CD4-positive, alpha-beta T cell (primary cell): ENCODE measurements around the gene ZNF100. TPM values are rescaled to one million over a fixed set of nuclear protein-coding genes. Genes with fewer than 3 reads are reported as not detected.
"Not testable (repeated sequence)": the region's sequence is repeated elsewhere in the genome, so short reads cannot be mapped to it uniquely, and the experiment has no call there.

ENCODE experiments used
- ATAC-seq: fragments of 200-7000 bp; cut with Tn5 transposase; one replicate; pipeline ENCODE4 v1.10.0; 2022; ENCODE audit warnings: mild to moderate bottlenecking; ENCODE audit not compliant: poor library complexity
- CTCF ChIA-PET: fragments of 350-600 bp; sonication (Branson Sonifier 250); formaldehyde crosslinking; loops from one replicate; lab custom pipeline; 2021; ENCODE audit warnings: antibody characterized with exemption, inconsistent platforms; lab: Charles Lee
- POLR2A ChIA-PET: fragments of 350-600 bp; sonication (Branson Sonifier 250); formaldehyde crosslinking; loops from one replicate; lab custom pipeline; 2021; ENCODE audit warnings: antibody characterized with exemption, inconsistent platforms; lab: Charles Lee
- DNase-seq, 14 experiments: peaks; one replicate each; pipeline ENCODE4 v3.0.0-alpha.2; 2013 to 2020; ENCODE audit warnings: mixed read lengths in 2 of 14
- H3K27ac ChIP-seq, 2 donors: one replicate each; pipeline versions ENCODE4 v1.5.1 to v1.7.0; 2013; ENCODE audit warnings: low read length in 2 of 2, low read depth in 1 of 2, mild to moderate bottlenecking in 1 of 2
- H3K27me3 ChIP-seq, 2 experiments: 1 replicate in 1 of 2; 2 replicates in 1 of 2; pipeline versions ENCODE4 v1.6.1 to v1.7.0; 2013; ENCODE audit warnings: low read length in 2 of 2, control low read depth in 1 of 2, mild to moderate bottlenecking in 1 of 2, moderate library complexity in 1 of 2; ENCODE audit not compliant: insufficient read depth in 2 of 2, control insufficient read depth in 1 of 2
- H3K36me3 ChIP-seq: one replicate; pipeline ENCODE4 v1.6.1; 2013; ENCODE audit warnings: low read length, control low read depth; ENCODE audit not compliant: insufficient read depth
- H3K4me1 ChIP-seq: one replicate; pipeline ENCODE4 v1.6.1; 2013; ENCODE audit warnings: low read length, control low read depth; ENCODE audit not compliant: insufficient read depth
- H3K4me3 ChIP-seq: one replicate; pipeline ENCODE4 v1.5.1; 2013; ENCODE audit warnings: mild to moderate bottlenecking, low read length, moderate library complexity
- H3K9me3 ChIP-seq, 2 experiments: 1 replicate in 1 of 2; 2 replicates in 1 of 2; pipeline versions ENCODE4 v1.6.1 to v1.7.0; 2013; ENCODE audit warnings: low read length in 2 of 2, mild to moderate bottlenecking in 2 of 2, control low read depth in 1 of 2, moderate library complexity in 1 of 2; ENCODE audit not compliant: control insufficient read depth in 1 of 2, insufficient read depth in 1 of 2
- H3K27ac Mint-ChIP-seq: one replicate; pipeline ENCODE4 v1.8.0; 2020; ENCODE audit warnings: mixed read lengths
- H3K27me3 Mint-ChIP-seq: one replicate; pipeline ENCODE4 v1.8.0; 2021; ENCODE audit warnings: mixed read lengths
- H3K36me3 Mint-ChIP-seq: one replicate; pipeline ENCODE4 v1.8.0; 2021; ENCODE audit warnings: low read depth, mixed read lengths
- H3K4me1 Mint-ChIP-seq: one replicate; pipeline ENCODE4 v1.8.0; 2021; ENCODE audit warnings: low read depth, mixed read lengths
- H3K4me3 Mint-ChIP-seq: one replicate; pipeline ENCODE4 v1.8.0; 2020; ENCODE audit warnings: mild to moderate bottlenecking, mixed read lengths
- H3K9me3 Mint-ChIP-seq: one replicate; pipeline ENCODE4 v1.8.0; 2020; ENCODE audit warnings: mixed read lengths
- CTCF ChIP-seq: fragments of 200-600 bp; IDR thresholded peaks from one replicate; pipeline ENCODE4 v1.8.0; 2022; ENCODE audit warnings: antibody characterized with exemption, mild to moderate bottlenecking
- intact Hi-C, 2 experiments: fragments of 100-400 bp; cut with DNase I in 1 of 2; cut with micrococcal nuclease in 1 of 2; formaldehyde crosslinking; loops; one replicate each; pipeline versions ENCODE4 v1.15.1 to v1.9.0; 2023 to 2025; cut with DNase I, micrococcal nuclease
- total RNA-seq, 174 experiments: library from RNA in 2 of 174; stranded (reverse) in 2 of 174; gene quantifications; one replicate each; pipeline ENCODE4 v1.2.3 and lab custom pipeline; 2021 to 2026

The ZNF100 gene
- total RNA-seq, 2 experiments from 2014 or later, result 10.8 to 11.0 TPM

GRCh38 chr19:21748088-21748487 is 19.3 kb downstream of the ZNF100 start:
- POLR2A ChIA-PET, result no interaction called here
- Histone ChIP-seq H3K27me3 (no peaks in the 10 kb centered on the region), H3K36me3 (peaks cover 55% of the 10 kb centered on the region), H3K27ac (no peak overlapping the region), H3K4me1 (no peaks in the 10 kb centered on the region), H3K9me3 (peaks cover 0 to 23% of the 10 kb centered on the region in 2 experiments), H3K4me3 (no peak overlapping the region)
- intact Hi-C loops, result no loop called here
- DNase-seq (no peak), ATAC-seq (no peak)
- Mint-ChIP-seq H3K27ac (no peak overlapping the region), H3K9me3 (no peaks in the 10 kb centered on the region), H3K4me1 (peaks cover 22% of the 10 kb centered on the region), H3K4me3 (no peak overlapping the region), H3K36me3 (peaks cover 90% of the 10 kb centered on the region), H3K27me3 (no peaks in the 10 kb centered on the region)
- TF ChIP-seq CTCF, result no peak
- CTCF ChIA-PET, result no interaction called here

GRCh38 chr19:21740559-21740958 is 26.8 kb downstream of the ZNF100 start:
- Histone ChIP-seq H3K27ac (no peak overlapping the region), H3K4me3 (no peak overlapping the region), H3K4me1 (no peaks in the 10 kb centered on the region), H3K27me3 (no peaks in the 10 kb centered on the region), H3K36me3 (peaks cover 39% of the 10 kb centered on the region), H3K9me3 (peaks cover 13 to 34% of the 10 kb centered on the region in 2 experiments)
- Mint-ChIP-seq H3K27ac (no peak overlapping the region), H3K4me3 (no peak overlapping the region), H3K36me3 (peaks cover 89% of the 10 kb centered on the region), H3K4me1 (no peaks in the 10 kb centered on the region), H3K9me3 (peaks cover 11% of the 10 kb centered on the region), H3K27me3 (no peaks in the 10 kb centered on the region)
- POLR2A ChIA-PET, result no interaction called here
- DNase-seq, result no peak
- no peak for ATAC-seq
- CTCF ChIA-PET, result no interaction called here
- intact Hi-C loops, result no loop called here
- no peak for TF ChIP-seq CTCF

- H3K27ac Mint-ChIP-seq, H3K27me3 ChIP-seq, H3K4me3 Mint-ChIP-seq, intact Hi-C loops, POLR2A ChIA-PET, CTCF ChIA-PET, H3K4me1 ChIP-seq, H3K4me1 Mint-ChIP-seq, H3K27me3 Mint-ChIP-seq, DNase-seq, H3K27ac ChIP-seq, H3K4me3 ChIP-seq, ATAC-seq: not testable (repeated sequence)
- peaks cover 77% of the 10 kb centered on the region for H3K36me3 Mint-ChIP-seq
- H3K9me3 Mint-ChIP-seq, result peaks cover 15% of the 10 kb centered on the region
- H3K9me3 ChIP-seq, result peaks cover 19 to 43% of the 10 kb centered on the region in 2 experiments
- H3K36me3 ChIP-seq, result peaks cover 32% of the 10 kb centered on the region
Observed at GRCh38 chr19:21726942-21727747, 40.2 kb downstream of the ZNF100 start.
